SK-N-SH (cell line): ENCODE measurements around the gene HSD11B1. TPM values are rescaled to one million over a fixed set of nuclear protein-coding genes. Genes with fewer than 3 reads are reported as not detected.

Experiments
- CTCF ChIA-PET: fragments of 300-600, 350-600 bp; formaldehyde crosslinking; extraction: SDS; loops from one replicate; lab custom pipeline; 2021; lab: Yijun Ruan, JAX
- POLR2A ChIA-PET: fragments of 350-600 bp; sonication (Branson Sonifier 250); formaldehyde crosslinking; extraction: SDS; loops from one replicate; lab custom pipeline; 2020; ENCODE audit warnings: antibody characterized with exemption, inconsistent platforms; lab: Yijun Ruan, JAX
- DNase-seq: peaks from one replicate; pipeline ENCODE4 v3.0.0; 2012
- H2AFZ ChIP-seq: fragments of 200-600 bp; sonication (generic); 2 replicates; pipeline ENCODE4 v1.8.1; 2016; ENCODE audit warnings: antibody characterized with exemption, mild to moderate bottlenecking, low read depth
- H3F3A ChIP-seq: fragments of 200-600 bp; sonication (generic); replicated peaks from 2 replicates; pipeline ENCODE3; 2016; ENCODE audit warnings: antibody characterized with exemption, mild to moderate bottlenecking; ENCODE audit not compliant: insufficient read depth
- H3K27ac ChIP-seq, 2 experiments: fragments of 200-500 bp in 1 of 2; fragments of 200-600 bp in 1 of 2; sonication (Bioruptor generic) in 1 of 2; sonication (generic), shearing (Covaris generic) in 1 of 2; 2 replicates each; pipeline versions ENCODE4 v1.5.1 to v1.6.1; 2014 to 2016; ENCODE audit warnings: low read depth in 2 of 2, inconsistent platforms in 1 of 2, low read length in 1 of 2, mild to moderate bottlenecking in 1 of 2, mixed read lengths in 1 of 2
- H3K27me3 ChIP-seq: fragments of 200-600 bp; sonication (generic), shearing (Covaris generic); 2 replicates; pipeline ENCODE4 v1.6.1; 2016; ENCODE audit warnings: mixed run types; ENCODE audit not compliant: insufficient read depth
- H3K36me3 ChIP-seq, 2 experiments: fragments of 200-500 bp in 1 of 2; fragments of 200-600 bp in 1 of 2; sonication (Bioruptor generic) in 1 of 2; sonication (generic) in 1 of 2; replicated peaks in 1 of 2; 2 replicates each; pipeline versions ENCODE3 to v1.5.1; 2014 to 2016; ENCODE audit warnings: low read length in 1 of 2, mild to moderate bottlenecking in 1 of 2; ENCODE audit not compliant: insufficient read depth in 2 of 2, control insufficient read depth in 1 of 2
- H3K4me1 ChIP-seq, 2 experiments: fragments of 200-500 bp in 1 of 2; fragments of 200-600 bp in 1 of 2; sonication (Bioruptor generic) in 1 of 2; sonication (generic), shearing (Covaris generic) in 1 of 2; 2 replicates each; pipeline versions ENCODE4 v1.5.1 to v1.6.1; 2014 to 2016; ENCODE audit warnings: low read depth in 1 of 2, low read length in 1 of 2, mixed run types in 1 of 2; ENCODE audit not compliant: insufficient read depth in 2 of 2, control insufficient read depth in 1 of 2
- H3K4me2 ChIP-seq: fragments of 200-600 bp; sonication (generic), shearing (Covaris generic); 2 replicates; pipeline ENCODE4 v1.6.1; 2017; ENCODE audit warnings: mixed run types
- H3K4me3 ChIP-seq, 2 experiments: fragments of 200-500 bp in 1 of 2; fragments of 200-600 bp in 1 of 2; sonication (Bioruptor generic) in 1 of 2; sonication (generic), shearing (Covaris generic) in 1 of 2; 2 replicates each; pipeline versions ENCODE4 v1.5.1 to v1.8.1; 2014 to 2016; ENCODE audit warnings: low read depth in 2 of 2, inconsistent platforms in 1 of 2, low read length in 1 of 2, mild to moderate bottlenecking in 1 of 2, mixed read lengths in 1 of 2, moderate library complexity in 1 of 2
- H3K79me2 ChIP-seq: fragments of 200-600 bp; sonication (generic); 2 replicates; pipeline ENCODE4 v1.8.1; 2017; ENCODE audit warnings: mild to moderate bottlenecking; ENCODE audit not compliant: insufficient read depth
- H3K9ac ChIP-seq: fragments of 200-600 bp; sonication (generic); 2 replicates; pipeline ENCODE4 v1.6.1; 2017; ENCODE audit warnings: mixed run types
- H3K9me2 ChIP-seq: fragments of 200-600 bp; sonication (generic); 2 replicates; pipeline ENCODE4 v1.6.1; 2017; ENCODE audit warnings: mixed run types
- H3K9me3 ChIP-seq: fragments of 200-600 bp; sonication (generic); 2 replicates; pipeline ENCODE4 v1.6.1; 2017; ENCODE audit warnings: mixed run types, mild to moderate bottlenecking, moderate library complexity
- H4K20me1 ChIP-seq: fragments of 200-600 bp; sonication (generic); 2 replicates; pipeline ENCODE4 v1.6.1; 2017; ENCODE audit warnings: mild to moderate bottlenecking, mixed run types; ENCODE audit not compliant: insufficient read depth
- CHD2 ChIP-seq: fragments of 150-350 bp; IDR thresholded peaks from 2 replicates; pipeline ENCODE4 v1.6.1; 2018; ENCODE audit warnings: low read length; ENCODE audit not compliant: partially characterized antibody
- CTCF ChIP-seq: fragments of 200-600 bp; sonication (generic); IDR thresholded peaks from 2 replicates; pipeline ENCODE4 v1.6.1; 2017; ENCODE audit warnings: antibody characterized with exemption, mild to moderate bottlenecking, moderate library complexity
- ELF1 ChIP-seq: IDR thresholded peaks from 2 replicates; pipeline ENCODE4 v1.4.0; 2012
- EZH2phosphoT487 ChIP-seq: fragments of 200-600 bp; sonication (generic); IDR thresholded peaks from 2 replicates; pipeline ENCODE4 v1.6.1; 2017; ENCODE audit warnings: low read depth, mixed run types, mild to moderate bottlenecking, antibody characterized with exemption, moderate library complexity, borderline replicate concordance
- FOSL2 ChIP-seq: IDR thresholded peaks from 2 replicates; pipeline ENCODE4 v1.4.0; 2012; ENCODE audit warnings: low read depth, mild to moderate bottlenecking, moderate library complexity, borderline replicate concordance
- GABPA ChIP-seq: IDR thresholded peaks from 2 replicates; pipeline ENCODE4 v1.4.0; 2012; ENCODE audit warnings: low read depth, mild to moderate bottlenecking
- GATA2 ChIP-seq: sonication (generic); formaldehyde crosslinking; IDR thresholded peaks from 2 replicates; pipeline ENCODE4 v1.5.0; 2020; ENCODE audit warnings: mild to moderate bottlenecking, missing genetic modification reagents
- MXI1 ChIP-seq: IDR thresholded peaks from 2 replicates; pipeline ENCODE4 v1.6.1; 2012; ENCODE audit warnings: mild to moderate bottlenecking, low read depth, low read length, improper control_type of control experiment
- NFIC ChIP-seq: IDR thresholded peaks from 2 replicates; pipeline ENCODE4 v1.4.0; 2012; ENCODE audit warnings: borderline replicate concordance
- POLR2AphosphoS5 ChIP-seq: IDR thresholded peaks from 2 replicates; pipeline ENCODE4 v1.6.1; 2012; ENCODE audit warnings: low read depth, low read length
- RAD21 ChIP-seq: IDR thresholded peaks from 2 replicates; pipeline ENCODE4 v1.6.1; 2012; ENCODE audit warnings: mild to moderate bottlenecking, low read length
- RCOR1 ChIP-seq: fragments of 150-350 bp; IDR thresholded peaks from 2 replicates; pipeline ENCODE4 v1.6.1; 2017; ENCODE audit warnings: antibody characterized with exemption, low read length
- SIN3A ChIP-seq: IDR thresholded peaks from 2 replicates; pipeline ENCODE4 v1.6.1; 2012; ENCODE audit warnings: low read depth, mild to moderate bottlenecking, low read length, moderate library complexity, borderline replicate concordance
- SMC3 ChIP-seq: IDR thresholded peaks from 2 replicates; pipeline ENCODE4 v1.6.1; 2012; ENCODE audit warnings: low read depth, low read length, improper control_type of control experiment
- TEAD4 ChIP-seq: IDR thresholded peaks from 2 replicates; pipeline ENCODE4 v1.4.0; 2012; ENCODE audit warnings: mild to moderate bottlenecking, borderline replicate concordance; ENCODE audit not compliant: insufficient read depth
- USF2 ChIP-seq: fragments of 150-350 bp; IDR thresholded peaks from 2 replicates; pipeline ENCODE4 v1.6.1; 2017; ENCODE audit warnings: antibody characterized with exemption, low read length, low read depth, borderline replicate concordance
- YY1 ChIP-seq: IDR thresholded peaks from 2 replicates; pipeline ENCODE4 v1.4.0; 2012; ENCODE audit warnings: low read depth, mild to moderate bottlenecking
- ZBTB33 ChIP-seq: IDR thresholded peaks from 2 replicates; pipeline ENCODE4 v1.4.0; 2012; ENCODE audit warnings: low read depth, borderline replicate concordance
- WGBS: methylation state at CpG from one replicate; pipeline ENCODE4 v1.1.6; 2017; ENCODE audit warnings: low lambda C conversion rate; 5-methylcytosine and 5-hydroxymethylcytosine counted together
- polyA plus RNA-seq, 3 experiments: library from polyadenylated mRNA; depleted of rRNA; stranded (reverse); fragments of >200 nt; gene quantifications; 2 replicates each; pipeline ENCODE4 v1.2.3, GENCODE V29; 2012

The HSD11B1 gene
- polyA plus RNA-seq, 1 of the 3 experiments (the other 2 are of a cell fraction) = 0.23 TPM

- Histone ChIP-seq H3K9me2 (no peaks in the 10 kb centered on the region), H2AFZ (no peak overlapping the region), H4K20me1 (no peaks in the 10 kb centered on the region), H3K4me3 (no peak overlapping the region), H3K9me3 (no peaks in the 10 kb centered on the region), H3K79me2 (no peaks in the 10 kb centered on the region), H3K27ac (no peak overlapping the region), H3K4me1 (peaks cover 0 to 15% of the 10 kb centered on the region in 2 experiments; a peak in 3 of 4 replicates), H3K4me2 (no peak overlapping the region), H3K36me3 (no peaks in the 10 kb centered on the region)
- 68% methylated on average over 4 of the region's 4 CpGs for WGBS
- POLR2A ChIA-PET = no interaction called here
- no peak for TF ChIP-seq CHD2
- TF ChIP-seq, all 33 proteins: peak for 0
- Histone ChIP-seq H3K27me3 (no peaks in the 10 kb centered on the region), H3K9ac (no peak overlapping the region), H3F3A (peaks cover 7% of the 10 kb centered on the region)
- DNase-seq = no peak
- CTCF ChIA-PET = interaction anchor here (0.9 to 2.8 kb wide), 2 partner anchors 15 to 81 kb away, joined by 3 to 13 read pairs; no protein-coding TSS in a partner anchor
Measured at GRCh38 chr1:209708297-209708696, 3.7 kb downstream of the HSD11B1 start.

- TF ChIP-seq USF2 = no peak
- TF ChIP-seq CHD2 = no peak
- TF ChIP-seq TEAD4 = no peak
- no peak for TF ChIP-seq ELF1
- TF ChIP-seq GABPA = no peak
- TF ChIP-seq GATA2 = no peak
- TF ChIP-seq RAD21 = no peak
- no peak for TF ChIP-seq RCOR1
- no peak for TF ChIP-seq NFIC
- TF ChIP-seq YY1 = no peak
- TF ChIP-seq CTCF = no peak
- TF ChIP-seq ZBTB33 = no peak
- TF ChIP-seq POLR2AphosphoS5 = no peak
- no peak for TF ChIP-seq EZH2phosphoT487
- TF ChIP-seq SMC3 = no peak
- TF ChIP-seq SIN3A = no peak
- TF ChIP-seq MXI1 = no peak
- no peak for TF ChIP-seq FOSL2
- Histone ChIP-seq H4K20me1 (no peaks in the 10 kb centered on the region), H3K27ac (no peak overlapping the region), H3K4me2 (no peak overlapping the region), H3K4me3 (no peak overlapping the region), H3K79me2 (no peaks in the 10 kb centered on the region), H3K9ac (no peak overlapping the region), H3F3A (peaks cover 7% of the 10 kb centered on the region), H3K9me3 (no peaks in the 10 kb centered on the region), H3K4me1 (peaks cover 0 to 23% of the 10 kb centered on the region in 2 experiments; a peak in 3 of 4 replicates), H3K27me3 (no peaks in the 10 kb centered on the region), H3K9me2 (no peaks in the 10 kb centered on the region), H2AFZ (no peak overlapping the region), H3K36me3 (no peaks in the 10 kb centered on the region)
- ChIA-PET CTCF (interaction anchor here (1.7 kb wide), 1 partner anchor 17 kb away, joined by 4 read pairs; no protein-coding TSS in a partner anchor), POLR2A (no interaction called here)
- no peak for DNase-seq
- 69% methylated on average over 2 of the region's 2 CpGs for WGBS
Measured at GRCh38 chr1:209710093-209710492, 5.4 kb downstream of the HSD11B1 start.
